Tibial nerve (tissue), 4 donors: ENCODE data around the gene SLC38A11. TPM values are rescaled to one million over a fixed set of nuclear protein-coding genes. Genes with fewer than 3 reads are reported as not detected.

Experiments
- DNase-seq, 2 donors: peaks; one replicate each; pipeline ENCODE4 v3.0.0-alpha.2; 2019; ENCODE audit warnings: low spot score in 2 of 2
- H3K27ac ChIP-seq, 4 donors: fragments of 200-600 bp; sonication (generic) in 3 of 4; one replicate each; pipeline ENCODE4 v1.5.1; 2017 to 2019; ENCODE audit warnings: mild to moderate bottlenecking in 1 of 4
- H3K27me3 ChIP-seq, 2 donors: fragments of 200-600 bp; sonication (generic) in 1 of 2; one replicate each; pipeline versions ENCODE4 v1.5.1 to v1.6.0; 2017 to 2019
- H3K36me3 ChIP-seq, 3 donors: fragments of 200-600 bp; sonication (generic); one replicate each; pipeline ENCODE4 v1.5.1; 2018 to 2019
- H3K4me1 ChIP-seq, 4 donors: fragments of 200-600 bp; sonication (generic) in 3 of 4; one replicate each; pipeline ENCODE4 v1.5.1; 2017 to 2019
- H3K4me3 ChIP-seq, 4 donors: fragments of 200-600 bp; sonication (generic) in 3 of 4; one replicate each; pipeline ENCODE4 v1.5.1; 2017 to 2019; ENCODE audit warnings: mild to moderate bottlenecking in 1 of 4, moderate library complexity in 1 of 4
- H3K9me3 ChIP-seq, 4 donors: fragments of 200-600 bp; sonication (generic) in 3 of 4; one replicate each; pipeline ENCODE4 v1.5.1; 2017 to 2019
- EP300 ChIP-seq, 2 donors: sonication (generic); formaldehyde crosslinking; IDR thresholded peaks; one replicate each; pipeline ENCODE4 v1.6.1; 2017; ENCODE audit warnings: antibody characterized with exemption in 2 of 2, mild to moderate bottlenecking in 1 of 2
- POLR2A ChIP-seq, 2 donors: fragments of 450-650 bp; IDR thresholded peaks; one replicate each; pipeline ENCODE4 v1.6.1; 2017; ENCODE audit warnings: antibody characterized with exemption in 2 of 2, mild to moderate bottlenecking in 2 of 2, moderate library complexity in 2 of 2
- WGBS, 2 donors: methylation state at CpG; one replicate each; pipeline ENCODE4 v1.1.5; 2018; 5-methylcytosine and 5-hydroxymethylcytosine counted together
- total RNA-seq, 4 donors: library from RNA; depleted of rRNA; stranded (reverse); fragments of >200 nt; gene quantifications; one replicate each; pipeline ENCODE4 v1.1.0, GENCODE V29; 2016
- TF ChIP-seq, protein P1 (sequence below), 5 experiments: fragments of 200-600 bp in 3 of 5; fragments of 450-650 bp in 2 of 5; sonication (generic) in 3 of 5; IDR thresholded peaks; one replicate each; pipeline ENCODE4 v1.5.1; 2016 to 2019; ENCODE audit warnings: antibody characterized with exemption in 5 of 5, mild to moderate bottlenecking in 3 of 5, moderate library complexity in 2 of 5

The SLC38A11 gene
- total RNA-seq, 4 donors from 2014 or later = 1.5 to 4.3 (median 4.2) TPM; not detected in 1

- no peaks in the 10 kb centered on the region for H3K9me3 ChIP-seq
- no peak overlapping the region for H3K27ac ChIP-seq
- TF ChIP-seq EP300 (IDR thresholded peaks at IDR 0.05) (no peak), POLR2A (IDR thresholded peaks at IDR 0.05) (no peak)
- TF ChIP-seq, protein P1, sequence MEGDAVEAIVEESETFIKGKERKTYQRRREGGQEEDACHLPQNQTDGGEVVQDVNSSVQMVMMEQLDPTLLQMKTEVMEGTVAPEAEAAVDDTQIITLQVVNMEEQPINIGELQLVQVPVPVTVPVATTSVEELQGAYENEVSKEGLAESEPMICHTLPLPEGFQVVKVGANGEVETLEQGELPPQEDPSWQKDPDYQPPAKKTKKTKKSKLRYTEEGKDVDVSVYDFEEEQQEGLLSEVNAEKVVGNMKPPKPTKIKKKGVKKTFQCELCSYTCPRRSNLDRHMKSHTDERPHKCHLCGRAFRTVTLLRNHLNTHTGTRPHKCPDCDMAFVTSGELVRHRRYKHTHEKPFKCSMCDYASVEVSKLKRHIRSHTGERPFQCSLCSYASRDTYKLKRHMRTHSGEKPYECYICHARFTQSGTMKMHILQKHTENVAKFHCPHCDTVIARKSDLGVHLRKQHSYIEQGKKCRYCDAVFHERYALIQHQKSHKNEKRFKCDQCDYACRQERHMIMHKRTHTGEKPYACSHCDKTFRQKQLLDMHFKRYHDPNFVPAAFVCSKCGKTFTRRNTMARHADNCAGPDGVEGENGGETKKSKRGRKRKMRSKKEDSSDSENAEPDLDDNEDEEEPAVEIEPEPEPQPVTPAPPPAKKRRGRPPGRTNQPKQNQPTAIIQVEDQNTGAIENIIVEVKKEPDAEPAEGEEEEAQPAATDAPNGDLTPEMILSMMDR (IDR thresholded peaks at IDR 0.05) = no peak
- 60 to 62% methylated on average over 2 of the region's 2 CpGs for WGBS, 2 donors
- H3K36me3 ChIP-seq = no peaks in the 10 kb centered on the region
- no peak overlapping the region for H3K4me3 ChIP-seq
- no peak for DNase-seq
- H3K27me3 ChIP-seq = no peaks in the 10 kb centered on the region
- H3K4me1 ChIP-seq = no peaks in the 10 kb centered on the region
These were observed 14.8 kb upstream of the SLC38A11 start for GRCh38 chr2:164969909-164970690.

DNA sequence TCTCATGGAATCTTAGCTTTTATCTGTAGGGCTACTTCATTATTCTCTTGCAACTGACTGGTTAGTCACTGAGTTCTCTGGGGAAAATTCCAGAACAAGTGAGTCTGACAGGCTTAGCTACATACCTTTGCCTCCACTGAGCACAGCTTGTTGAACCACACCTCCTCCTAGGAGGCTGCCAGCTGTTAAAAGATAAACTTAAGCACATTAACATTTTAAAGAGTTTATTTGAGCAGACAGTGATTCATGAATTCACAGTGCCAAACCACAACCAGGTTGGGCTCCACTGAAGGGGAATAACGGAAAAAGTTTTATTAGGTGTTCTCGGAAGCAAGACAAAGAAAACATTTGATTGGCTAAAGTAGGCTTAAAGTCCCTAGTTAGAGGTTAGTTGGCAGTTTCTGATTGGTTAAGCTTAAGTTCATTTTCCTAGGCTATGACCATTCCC, 12.5 kb upstream of the SLC38A11 start:
- TF ChIP-seq, protein P1 (IDR thresholded peaks at IDR 0.05) = no peak
- TF ChIP-seq EP300 (IDR thresholded peaks at IDR 0.05) (no peak), POLR2A (IDR thresholded peaks at IDR 0.05) (no peak)
- no peaks in the 10 kb centered on the region for H3K36me3 ChIP-seq
- H3K27ac ChIP-seq = no peak overlapping the region
- WGBS, 2 donors = 80 to 84% methylated on average over 2 of the region's 2 CpGs
- no peaks in the 10 kb centered on the region for H3K27me3 ChIP-seq
- H3K9me3 ChIP-seq = no peaks in the 10 kb centered on the region
- no peak for DNase-seq
- no peaks in the 10 kb centered on the region for H3K4me1 ChIP-seq
- no peak overlapping the region for H3K4me3 ChIP-seq

DNA sequence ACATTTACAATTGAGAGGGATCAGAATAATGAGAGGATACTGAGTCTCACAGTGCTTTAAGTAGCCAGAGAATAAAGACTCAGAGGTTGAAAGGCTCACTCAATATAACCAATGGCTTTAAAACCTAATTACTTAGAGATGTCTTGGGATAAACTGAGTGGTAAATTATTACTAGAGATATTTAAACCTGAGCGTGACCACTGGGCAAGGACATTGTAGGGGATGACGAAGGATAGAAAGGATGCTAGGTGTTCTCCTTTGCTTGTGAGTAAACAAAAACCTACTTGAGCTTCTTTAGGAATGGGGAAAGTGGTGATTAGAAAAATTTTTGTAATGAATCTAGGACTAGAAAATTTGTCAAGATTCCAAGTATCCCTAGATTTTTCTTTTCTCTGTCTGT, 12.0 kb upstream of the SLC38A11 start:
- no peak overlapping the region for H3K27ac ChIP-seq
- H3K4me3 ChIP-seq = no peak overlapping the region
- no peaks in the 10 kb centered on the region for H3K9me3 ChIP-seq
- no peak for DNase-seq
- TF ChIP-seq POLR2A (IDR thresholded peaks at IDR 0.05) (no peak), EP300 (IDR thresholded peaks at IDR 0.05) (no peak)
- TF ChIP-seq, protein P1 (IDR thresholded peaks at IDR 0.05) = no peak
- no peaks in the 10 kb centered on the region for H3K4me1 ChIP-seq
- H3K27me3 ChIP-seq = no peaks in the 10 kb centered on the region
- no peaks in the 10 kb centered on the region for H3K36me3 ChIP-seq
- 91 to 94% methylated on average over 2 of the region's 2 CpGs for WGBS, 2 donors

DNA sequence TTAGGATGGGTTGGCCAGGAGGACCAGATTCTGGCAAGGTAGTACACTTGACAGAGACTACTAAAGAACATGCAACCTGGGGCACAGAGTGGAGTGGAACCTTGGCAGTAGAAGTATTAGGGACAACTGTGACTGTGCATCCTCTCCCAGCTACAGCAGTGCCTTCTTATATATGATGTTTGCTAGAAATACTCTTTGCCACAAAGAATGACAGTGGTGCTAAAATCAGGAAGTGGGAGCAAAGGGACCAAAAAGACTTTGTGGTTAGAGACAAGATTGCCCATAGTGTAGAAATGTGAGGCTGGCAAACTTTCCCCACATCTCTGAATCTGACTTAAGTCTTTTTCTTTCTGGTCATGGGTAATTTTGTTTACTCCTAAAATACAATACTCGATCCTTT, 9.4 kb upstream of the SLC38A11 start:
- no peak for DNase-seq
- H3K9me3 ChIP-seq = no peaks in the 10 kb centered on the region
- H3K4me3 ChIP-seq = no peak overlapping the region
- 74 to 76% methylated on average over 1 of the region's 1 CpG for WGBS, 2 donors
- H3K27me3 ChIP-seq = no peaks in the 10 kb centered on the region
- H3K27ac ChIP-seq = no peak overlapping the region
- H3K36me3 ChIP-seq = no peaks in the 10 kb centered on the region
- TF ChIP-seq EP300 (IDR thresholded peaks at IDR 0.05) (no peak), POLR2A (IDR thresholded peaks at IDR 0.05) (no peak)
- TF ChIP-seq, protein P1 (IDR thresholded peaks at IDR 0.05) = no peak
- H3K4me1 ChIP-seq = no peaks in the 10 kb centered on the region

GRCh38 chr2:164960159-164960558, 4.8 kb upstream of the SLC38A11 start:
- H3K36me3 ChIP-seq = no peaks in the 10 kb centered on the region
- 36 to 58% methylated on average over 2 of the region's 2 CpGs for WGBS, 2 donors

More at GRCh38 chr2:164960159-164960558, 4.8 kb upstream of the SLC38A11 start:
- TF ChIP-seq POLR2A (IDR thresholded peaks at IDR 0.05) (no peak), EP300 (IDR thresholded peaks at IDR 0.05) (no peak)
- TF ChIP-seq, protein P1 (IDR thresholded peaks at IDR 0.05) = no peak
- H3K4me1 ChIP-seq = peaks cover 0 to 9% (median 0%) of the 10 kb centered on the region in 4 donors
- H3K27ac ChIP-seq = no peak overlapping the region
- no peaks in the 10 kb centered on the region for H3K27me3 ChIP-seq
- no peak for DNase-seq
- no peaks in the 10 kb centered on the region for H3K9me3 ChIP-seq
- no peak overlapping the region for H3K4me3 ChIP-seq
